ENCODE data around the gene SEMA3B. TPM values are rescaled to one million over a fixed set of nuclear protein-coding genes. Genes with fewer than 3 reads are reported as not detected.

The SEMA3B gene
- total RNA-seq, 1 experiment from 2014 or later = 21.8 TPM

DNA sequence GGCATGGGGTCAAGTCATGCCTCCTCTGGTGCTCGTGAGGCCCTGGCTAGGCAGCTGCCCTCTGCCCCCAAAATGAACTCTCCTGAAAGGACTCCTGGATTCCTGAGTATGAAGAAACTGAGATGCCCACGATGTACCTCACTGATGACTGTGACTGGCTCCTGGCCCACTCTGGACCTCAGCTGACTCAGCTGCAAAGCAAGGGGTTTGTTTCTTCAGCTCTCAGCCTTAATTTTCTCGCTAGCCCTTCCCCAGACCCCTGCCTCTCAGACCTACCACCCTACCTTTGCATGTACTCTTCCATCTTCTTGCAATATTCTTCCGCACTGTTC is 38.2 kb upstream of the SEMA3B start:
- no peak overlapping the region for H3K27ac Mint-ChIP-seq (ENCODE audit: unreplicated experiment)
- H3K4me3 Mint-ChIP-seq (ENCODE audit: unreplicated experiment) = no peak overlapping the region
- no peaks in the 10 kb centered on the region for H3K9me3 ChIP-seq
- no peaks in the 10 kb centered on the region for H3K9me3 Mint-ChIP-seq (ENCODE audit: unreplicated experiment)
- no peak for DNase-seq
- H3K4me1 ChIP-seq = peaks cover 15% of the 10 kb centered on the region
- TF ChIP-seq, protein P1, sequence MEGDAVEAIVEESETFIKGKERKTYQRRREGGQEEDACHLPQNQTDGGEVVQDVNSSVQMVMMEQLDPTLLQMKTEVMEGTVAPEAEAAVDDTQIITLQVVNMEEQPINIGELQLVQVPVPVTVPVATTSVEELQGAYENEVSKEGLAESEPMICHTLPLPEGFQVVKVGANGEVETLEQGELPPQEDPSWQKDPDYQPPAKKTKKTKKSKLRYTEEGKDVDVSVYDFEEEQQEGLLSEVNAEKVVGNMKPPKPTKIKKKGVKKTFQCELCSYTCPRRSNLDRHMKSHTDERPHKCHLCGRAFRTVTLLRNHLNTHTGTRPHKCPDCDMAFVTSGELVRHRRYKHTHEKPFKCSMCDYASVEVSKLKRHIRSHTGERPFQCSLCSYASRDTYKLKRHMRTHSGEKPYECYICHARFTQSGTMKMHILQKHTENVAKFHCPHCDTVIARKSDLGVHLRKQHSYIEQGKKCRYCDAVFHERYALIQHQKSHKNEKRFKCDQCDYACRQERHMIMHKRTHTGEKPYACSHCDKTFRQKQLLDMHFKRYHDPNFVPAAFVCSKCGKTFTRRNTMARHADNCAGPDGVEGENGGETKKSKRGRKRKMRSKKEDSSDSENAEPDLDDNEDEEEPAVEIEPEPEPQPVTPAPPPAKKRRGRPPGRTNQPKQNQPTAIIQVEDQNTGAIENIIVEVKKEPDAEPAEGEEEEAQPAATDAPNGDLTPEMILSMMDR (IDR thresholded peaks at IDR 0.05; ENCODE audit: insufficient read depth in 1 of 2, low read depth in 1 of 2, low read length in 1 of 2, severe bottlenecking in 1 of 2, unreplicated experiment in 1 of 2) = no peak
- no peaks in the 10 kb centered on the region for H3K36me3 ChIP-seq (ENCODE audit: control insufficient read depth, insufficient read depth, low read length)
- H3K4me1 Mint-ChIP-seq (ENCODE audit: low read depth, unreplicated experiment) = no peaks in the 10 kb centered on the region
- H3K27me3 ChIP-seq (replicated peaks; ENCODE audit: control insufficient read depth, insufficient read depth, low read length) = no peaks in the 10 kb centered on the region
- POLR2A ChIA-PET = no interaction called here
- intact Hi-C loops (cut with micrococcal nuclease; ENCODE audit: unreplicated experiment) = no loop called here
- no peaks in the 10 kb centered on the region for H3K27me3 Mint-ChIP-seq (ENCODE audit: insufficient read depth, unreplicated experiment)
- no peak overlapping the region for H3K4me3 ChIP-seq (ENCODE audit: low read depth, low read length)
- BruUV-seq (replicated peaks) = no TSS peak
- peaks cover 3% of the 10 kb centered on the region for H3K36me3 Mint-ChIP-seq (ENCODE audit: insufficient read depth, unreplicated experiment)
- CTCF ChIA-PET = interaction anchor here (1.0 to 1.4 kb wide), 2 partner anchors 12 to 16 kb away, joined by 3 read pairs; no protein-coding TSS in a partner anchor

DNA sequence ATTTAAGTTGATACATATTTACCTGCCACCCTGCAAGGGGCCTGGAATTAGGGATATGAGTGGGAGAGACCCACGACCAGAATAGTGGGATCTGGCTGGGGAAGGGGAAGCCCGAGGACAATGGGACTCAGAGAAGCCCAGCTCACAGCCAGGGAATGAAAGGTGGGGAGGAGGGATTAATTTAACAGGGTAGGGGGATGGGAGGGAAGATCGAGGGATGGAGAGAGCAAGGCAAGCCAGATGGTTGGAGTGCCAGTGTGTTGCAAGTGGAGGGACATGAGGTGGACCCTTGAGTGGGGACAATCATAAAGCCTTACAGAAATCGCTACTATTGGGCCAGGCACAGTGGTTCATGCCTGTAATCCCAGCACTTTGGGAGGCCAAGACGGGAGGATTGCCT is 37.4 kb upstream of the SEMA3B start:
- TF ChIP-seq, protein P1 (IDR thresholded peaks at IDR 0.05; ENCODE audit: insufficient read depth in 1 of 2, low read depth in 1 of 2, low read length in 1 of 2, severe bottlenecking in 1 of 2, unreplicated experiment in 1 of 2) = no peak
- H3K36me3 ChIP-seq (ENCODE audit: control insufficient read depth, insufficient read depth, low read length) = no peaks in the 10 kb centered on the region
- intact Hi-C loops (cut with micrococcal nuclease; ENCODE audit: unreplicated experiment) = no loop called here
- no peak overlapping the region for H3K27ac Mint-ChIP-seq (ENCODE audit: unreplicated experiment)
- no TSS peak for BruUV-seq (replicated peaks)
- DNase-seq = no peak
- H3K4me3 ChIP-seq (ENCODE audit: low read depth, low read length) = no peak overlapping the region
- ChIA-PET POLR2A (no interaction called here), CTCF (no interaction called here)
- H3K27me3 ChIP-seq (replicated peaks; ENCODE audit: control insufficient read depth, insufficient read depth, low read length) = no peaks in the 10 kb centered on the region
- H3K4me1 Mint-ChIP-seq (ENCODE audit: low read depth, unreplicated experiment) = peaks cover 2% of the 10 kb centered on the region
- no peaks in the 10 kb centered on the region for H3K9me3 Mint-ChIP-seq (ENCODE audit: unreplicated experiment)
- peaks cover 7% of the 10 kb centered on the region for H3K36me3 Mint-ChIP-seq (ENCODE audit: insufficient read depth, unreplicated experiment)
- H3K4me3 Mint-ChIP-seq (ENCODE audit: unreplicated experiment) = no peak overlapping the region
- no peaks in the 10 kb centered on the region for H3K9me3 ChIP-seq
- peaks cover 15% of the 10 kb centered on the region for H3K4me1 ChIP-seq
- H3K27me3 Mint-ChIP-seq (ENCODE audit: insufficient read depth, unreplicated experiment) = no peaks in the 10 kb centered on the region

GRCh38 chr3:50232303-50232702 is 36.6 kb upstream of the SEMA3B start:
- Mint-ChIP-seq H3K27me3 (ENCODE audit: insufficient read depth, unreplicated experiment) (no peaks in the 10 kb centered on the region), H3K4me1 (ENCODE audit: low read depth, unreplicated experiment) (peaks cover 9% of the 10 kb centered on the region), H3K4me3 (ENCODE audit: unreplicated experiment) (no peak overlapping the region), H3K27ac (ENCODE audit: unreplicated experiment) (no peak overlapping the region), H3K9me3 (ENCODE audit: unreplicated experiment) (no peaks in the 10 kb centered on the region), H3K36me3 (ENCODE audit: insufficient read depth, unreplicated experiment) (peaks cover 7% of the 10 kb centered on the region)
- Histone ChIP-seq H3K27me3 (replicated peaks; ENCODE audit: control insufficient read depth, insufficient read depth, low read length) (no peaks in the 10 kb centered on the region), H3K4me3 (ENCODE audit: low read depth, low read length) (no peak overlapping the region), H3K9me3 (no peaks in the 10 kb centered on the region), H3K4me1 (peaks cover 22% of the 10 kb centered on the region), H3K36me3 (ENCODE audit: control insufficient read depth, insufficient read depth, low read length) (no peaks in the 10 kb centered on the region)
- BruUV-seq (replicated peaks) = no TSS peak
- TF ChIP-seq, protein P1 (IDR thresholded peaks at IDR 0.05; ENCODE audit: insufficient read depth in 1 of 2, low read depth in 1 of 2, low read length in 1 of 2, severe bottlenecking in 1 of 2, unreplicated experiment in 1 of 2) = no peak
- CTCF ChIA-PET = no interaction called here
- intact Hi-C loops (cut with micrococcal nuclease; ENCODE audit: unreplicated experiment) = no loop called here
- no peak for DNase-seq
- POLR2A ChIA-PET = no interaction called here

Measured in Caco-2 (cell line).